Ishikawa (cell line): ENCODE results near the gene MACROD2.

Source experiments
- CEBPB ChIP-seq: IDR thresholded peaks from 2 replicates; pipeline ENCODE4 v1.6.1; 2012
- CREB1 ChIP-seq: IDR thresholded peaks from 2 replicates; pipeline ENCODE4 v1.6.1; 2012; ENCODE audit warnings: low read depth
- EP300 ChIP-seq: IDR thresholded peaks from 2 replicates; pipeline ENCODE4 v1.6.1; 2012; ENCODE audit warnings: borderline replicate concordance
- FOXM1 ChIP-seq: IDR thresholded peaks from 2 replicates; pipeline ENCODE4 v1.6.1; 2012; ENCODE audit warnings: low read depth, borderline replicate concordance
- NFIC ChIP-seq: IDR thresholded peaks from 2 replicates; pipeline ENCODE4 v1.6.1; 2012
- RAD21 ChIP-seq: IDR thresholded peaks from 2 replicates; pipeline ENCODE4 v1.6.1; 2012; ENCODE audit warnings: low read depth
- TAF1 ChIP-seq: IDR thresholded peaks from 2 replicates; pipeline ENCODE4 v1.6.1; 2012; ENCODE audit warnings: low read depth, mild to moderate bottlenecking
- TEAD4 ChIP-seq: IDR thresholded peaks from 2 replicates; pipeline ENCODE4 v1.6.1; 2012
- TF ChIP-seq, protein P1 (sequence below): IDR thresholded peaks from 2 replicates; pipeline ENCODE4 v1.6.1; 2012

The MACROD2 gene

DNA sequence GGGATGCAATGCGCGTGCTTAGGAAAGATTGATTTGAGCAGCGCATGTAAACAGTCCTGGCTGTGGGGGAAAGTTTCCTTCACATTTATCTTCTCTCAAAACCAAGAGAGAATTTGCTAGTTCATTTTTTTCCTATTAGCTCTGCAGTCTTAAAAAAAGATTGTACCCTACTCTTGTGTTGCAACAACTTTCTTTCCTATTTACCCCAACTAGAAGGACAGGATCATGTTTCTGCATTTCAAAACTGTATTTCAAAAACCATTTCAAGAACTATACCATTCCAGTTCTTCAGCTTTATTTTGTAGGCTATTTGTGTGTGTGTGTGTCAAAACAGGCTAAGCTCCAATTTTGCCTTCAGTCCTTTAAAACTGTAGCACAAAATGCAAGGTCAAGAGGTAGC is 2104.8 kb downstream of the MACROD2 start:
- TF ChIP-seq TEAD4 (no peak), EP300 (no peak), CEBPB (no peak), CREB1 (no peak)

DNA sequence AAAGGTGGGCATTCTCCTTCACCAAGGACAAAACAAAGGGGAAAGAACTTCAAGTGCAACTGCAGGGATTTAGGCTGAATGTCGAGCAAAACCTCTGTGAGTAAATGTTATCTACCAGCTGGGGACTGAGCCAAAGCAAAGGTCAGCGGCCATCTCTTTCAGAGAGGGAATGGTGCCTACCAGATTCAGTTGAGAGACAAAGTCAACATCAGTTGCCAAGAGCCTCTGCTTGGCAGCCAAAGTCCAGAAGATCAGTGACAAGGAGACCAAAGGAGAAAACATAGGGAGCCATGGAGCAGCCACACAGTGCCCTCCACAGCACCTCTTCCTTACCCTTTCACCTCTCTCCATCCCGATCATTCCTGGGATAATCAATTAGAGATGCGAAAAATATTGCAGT is 2105.5 kb downstream of the MACROD2 start:
- TF ChIP-seq NFIC (no peak), RAD21 (no peak), FOXM1 (no peak), TAF1 (no peak)
- TF ChIP-seq, protein P1, sequence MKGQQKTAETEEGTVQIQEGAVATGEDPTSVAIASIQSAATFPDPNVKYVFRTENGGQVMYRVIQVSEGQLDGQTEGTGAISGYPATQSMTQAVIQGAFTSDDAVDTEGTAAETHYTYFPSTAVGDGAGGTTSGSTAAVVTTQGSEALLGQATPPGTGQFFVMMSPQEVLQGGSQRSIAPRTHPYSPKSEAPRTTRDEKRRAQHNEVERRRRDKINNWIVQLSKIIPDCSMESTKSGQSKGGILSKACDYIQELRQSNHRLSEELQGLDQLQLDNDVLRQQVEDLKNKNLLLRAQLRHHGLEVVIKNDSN: no peak
